ENCODE results near the gene DNAH17.
A peak's percentile ranks its signal among the peaks of the same experiment; 100 is the strongest.

DNAH17 gene

GRCh38 chr17:78427140-78427539 is 150.1 kb downstream of the DNAH17 start:
- DNase-seq, result no peak

DNA sequence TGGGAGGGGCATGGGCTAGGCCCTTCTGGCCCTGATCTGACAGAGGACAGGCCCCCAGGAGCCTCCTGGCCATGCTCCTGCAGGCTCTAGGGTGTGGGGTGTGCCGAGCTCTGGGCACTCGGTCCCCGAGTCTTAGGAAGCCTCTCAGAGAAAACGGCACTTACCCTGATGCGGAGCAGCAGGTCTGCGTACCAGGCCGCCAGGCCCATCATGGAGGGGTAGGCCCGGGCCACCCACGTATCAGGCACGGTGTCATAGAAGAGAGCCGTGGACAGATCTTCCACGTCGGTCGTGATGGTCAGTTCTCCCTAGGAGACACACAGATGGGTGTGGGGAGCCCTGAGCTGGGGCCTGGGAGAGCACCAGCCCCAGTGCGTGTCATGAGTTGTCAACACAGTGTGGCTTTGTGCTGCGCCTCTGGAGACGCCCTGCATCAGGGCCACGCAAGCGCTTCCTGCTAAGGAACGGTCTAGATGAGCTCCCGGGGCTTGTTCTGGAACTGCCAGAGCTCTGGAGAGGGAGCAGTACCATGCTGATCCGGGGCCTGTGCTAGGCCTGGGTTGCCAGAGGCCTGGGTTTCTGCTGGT is 150.8 kb downstream of the DNAH17 start:
- no peak for DNase-seq

DNA sequence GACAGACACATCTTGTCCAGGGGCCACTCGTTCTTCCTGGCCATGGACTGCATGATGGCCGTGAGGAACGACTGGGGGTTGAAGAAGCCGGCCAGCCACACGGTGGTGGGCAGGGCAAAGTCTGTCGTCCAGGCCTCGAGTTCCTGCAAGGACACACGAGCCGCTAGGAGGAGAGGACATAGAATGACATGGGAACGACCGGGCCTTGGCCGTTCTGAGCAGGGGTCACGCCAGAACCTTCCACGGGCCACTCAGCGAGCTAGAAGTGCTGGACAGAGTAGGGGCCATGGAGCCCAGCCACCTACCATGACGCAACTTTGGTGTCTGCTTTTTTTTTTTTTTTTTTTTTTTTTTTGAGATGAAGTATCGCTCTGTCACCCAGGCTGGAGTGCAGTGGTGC is 151.8 kb downstream of the DNAH17 start:
- DNase-seq, result no peak

DNA sequence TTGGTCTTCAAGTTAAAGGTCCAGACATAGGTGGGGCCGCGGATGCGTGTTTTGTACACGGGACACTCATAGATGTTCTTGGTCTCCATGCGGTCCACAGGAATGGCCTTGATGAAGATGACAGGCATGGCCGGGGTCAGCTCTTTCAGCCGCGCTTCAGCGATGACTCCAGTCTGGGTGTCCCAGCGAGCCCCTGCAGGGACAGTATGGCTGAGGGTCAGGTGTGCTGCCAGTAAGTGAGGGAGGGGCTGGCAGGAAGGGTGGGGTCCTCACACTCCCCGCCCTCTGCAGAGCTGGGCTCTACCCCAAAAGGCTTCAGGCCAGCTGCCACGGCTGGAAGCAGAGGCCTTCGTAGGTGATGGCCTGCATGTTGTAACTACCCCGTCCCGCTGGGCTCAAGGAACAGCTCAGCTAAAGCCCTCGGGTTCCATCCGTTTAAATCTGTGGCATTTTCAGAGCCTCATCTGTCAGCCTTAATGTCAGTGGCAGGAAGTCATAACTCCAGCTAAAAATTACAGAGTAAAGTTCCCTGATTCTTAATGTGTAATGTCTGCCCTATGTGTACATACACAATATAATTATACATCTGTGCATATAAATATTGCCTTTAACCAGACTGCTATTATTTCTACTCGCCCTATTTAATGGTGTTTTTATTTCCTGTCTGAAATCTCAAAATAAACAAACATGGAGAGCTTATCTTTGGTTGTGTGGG is 153.1 kb downstream of the DNAH17 start:
- no peak for DNase-seq

DNA sequence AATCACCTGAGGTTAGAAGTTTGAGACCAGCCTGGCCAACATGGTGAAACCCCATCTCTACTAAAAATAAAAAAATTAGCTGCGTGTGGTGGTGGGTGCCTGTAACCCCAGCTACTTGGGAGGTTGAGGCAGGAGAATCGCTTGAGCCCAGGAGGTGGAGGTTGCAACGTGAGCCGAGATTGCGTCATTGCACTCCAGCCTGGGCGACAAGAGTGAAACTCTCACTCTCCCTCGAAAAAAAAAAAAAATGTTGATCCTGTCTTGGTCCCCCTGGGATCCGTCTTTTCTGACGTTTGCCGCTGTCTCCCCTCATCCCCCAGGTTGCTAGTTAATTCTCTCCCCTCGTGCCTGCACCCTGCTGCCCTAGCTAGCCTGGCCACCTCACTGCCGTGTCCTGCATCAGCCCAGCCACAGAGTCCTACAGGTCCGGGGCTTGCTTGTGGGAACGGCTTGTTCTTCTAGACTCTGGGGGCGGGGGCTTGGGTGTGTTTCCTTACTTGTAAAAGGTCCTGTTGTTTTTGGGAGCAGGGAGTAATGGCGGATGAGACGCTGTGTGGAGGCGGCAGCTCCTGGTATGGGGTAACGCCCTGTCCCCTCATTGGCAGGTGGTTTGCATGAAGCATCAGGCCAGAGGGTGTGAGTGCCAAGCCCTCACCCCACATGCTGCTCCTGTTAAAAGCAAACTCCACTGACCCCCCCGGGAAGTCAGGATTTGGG is 154.2 kb downstream of the DNAH17 start:
- DNase-seq, result no peak

GRCh38 chr17:78422267-78422605 is 155.0 kb downstream of the DNAH17 start:
- no peak for DNase-seq

GRCh38 chr17:78421534-78422266 is 155.5 kb downstream of the DNAH17 start:
- peak; percentile 23 for DNase-seq

DNA sequence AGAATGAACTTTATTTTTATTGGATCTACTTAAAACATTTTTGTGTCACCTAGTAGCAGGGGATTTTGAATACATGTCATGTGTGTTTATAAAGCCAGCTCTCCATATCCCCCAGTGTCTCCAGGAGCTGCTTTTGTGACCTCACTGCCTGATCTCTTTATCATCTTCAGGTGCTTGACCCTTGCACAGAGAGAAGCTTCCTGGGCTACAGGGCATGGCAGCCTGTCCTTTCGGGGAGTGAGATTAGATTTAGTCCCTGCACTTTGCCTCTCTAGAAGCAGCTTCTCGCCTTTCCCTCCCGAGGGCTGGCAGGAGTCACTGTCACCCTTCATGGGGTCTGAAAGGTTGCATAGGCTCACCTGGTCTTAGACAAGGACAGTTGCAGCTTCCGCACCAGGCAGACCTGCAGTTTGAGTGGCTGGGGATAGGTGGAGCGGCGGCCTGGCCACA is 156.1 kb downstream of the DNAH17 start:
- no peak for DNase-seq

DNA sequence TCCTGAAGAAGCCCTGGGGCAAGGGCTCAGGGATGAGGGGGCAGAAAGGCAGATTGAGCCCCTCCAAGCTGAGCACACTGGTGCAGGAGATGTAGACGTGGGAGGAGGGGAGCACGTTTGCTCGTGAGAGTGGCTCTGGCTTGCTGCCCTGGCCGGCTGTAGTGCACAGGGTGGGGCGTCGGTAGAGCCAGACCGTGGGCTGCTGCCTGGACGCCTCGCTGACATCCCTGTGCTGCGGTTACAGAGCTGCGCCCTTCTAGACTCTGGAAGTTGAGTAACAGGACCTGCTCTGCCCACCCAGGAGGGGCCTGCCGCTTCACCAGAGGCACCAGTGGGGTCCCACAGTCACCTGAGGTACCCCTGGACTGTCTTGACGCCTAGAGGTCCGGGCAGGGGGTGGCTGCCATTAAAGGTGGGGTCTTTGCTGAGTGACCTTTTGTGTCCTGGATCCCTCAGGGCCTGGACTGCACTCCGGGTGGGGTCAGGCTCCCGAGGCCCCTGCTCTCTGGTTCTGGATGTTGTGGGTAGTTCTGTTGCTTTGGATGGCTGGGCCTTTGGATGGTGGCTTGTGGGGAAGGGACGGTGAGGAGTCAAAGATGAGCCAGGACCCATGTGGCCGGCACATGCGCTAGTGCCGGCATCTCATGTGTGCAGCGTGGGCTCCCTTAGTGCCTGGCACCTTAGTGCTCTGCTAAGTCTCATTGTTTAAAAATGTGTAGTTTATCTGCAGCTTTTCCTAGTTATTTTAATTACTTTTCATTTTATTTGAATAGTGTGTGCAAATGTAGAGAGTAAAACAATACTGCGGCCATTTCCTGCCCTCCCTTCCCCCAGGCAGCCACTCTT is 157.0 kb downstream of the DNAH17 start:
- no peak for DNase-seq

DNA sequence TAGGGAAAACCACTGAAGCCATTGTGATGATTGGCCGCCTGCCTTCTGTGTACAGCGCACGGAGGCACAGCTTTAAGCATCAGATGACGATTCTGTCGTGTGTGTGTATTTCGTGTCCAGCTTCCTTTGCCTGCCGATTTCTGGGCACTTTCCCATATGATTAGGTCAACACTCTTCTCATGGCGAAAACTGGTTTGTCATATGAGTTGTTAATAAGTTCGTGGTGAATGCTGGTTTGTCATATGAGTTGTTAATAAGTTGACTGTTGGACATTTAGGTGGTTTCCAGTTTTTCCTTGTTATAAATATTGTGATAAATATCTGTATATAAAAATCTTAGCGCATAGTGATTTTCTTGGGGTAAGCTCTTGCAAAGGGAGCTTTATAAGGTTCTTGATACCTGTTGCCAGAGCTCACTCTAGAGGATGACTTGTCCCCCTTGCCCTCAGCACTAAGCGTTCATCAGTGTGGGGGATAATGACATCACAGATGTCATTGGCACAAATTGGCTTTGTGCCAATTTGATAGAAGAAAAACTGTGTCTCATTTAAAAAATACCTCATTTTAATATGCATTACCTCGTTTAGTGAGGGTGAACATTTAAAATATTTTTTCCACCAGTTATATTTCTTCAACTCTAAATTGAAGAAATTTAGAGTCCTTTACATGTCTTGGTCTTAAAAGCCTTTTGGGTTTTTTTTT is 158.7 kb downstream of the DNAH17 start:
- peak; percentile 41 for DNase-seq

GRCh38 chr17:78417531-78417909 is 159.7 kb downstream of the DNAH17 start:
- DNase-seq, result no peak

DNA sequence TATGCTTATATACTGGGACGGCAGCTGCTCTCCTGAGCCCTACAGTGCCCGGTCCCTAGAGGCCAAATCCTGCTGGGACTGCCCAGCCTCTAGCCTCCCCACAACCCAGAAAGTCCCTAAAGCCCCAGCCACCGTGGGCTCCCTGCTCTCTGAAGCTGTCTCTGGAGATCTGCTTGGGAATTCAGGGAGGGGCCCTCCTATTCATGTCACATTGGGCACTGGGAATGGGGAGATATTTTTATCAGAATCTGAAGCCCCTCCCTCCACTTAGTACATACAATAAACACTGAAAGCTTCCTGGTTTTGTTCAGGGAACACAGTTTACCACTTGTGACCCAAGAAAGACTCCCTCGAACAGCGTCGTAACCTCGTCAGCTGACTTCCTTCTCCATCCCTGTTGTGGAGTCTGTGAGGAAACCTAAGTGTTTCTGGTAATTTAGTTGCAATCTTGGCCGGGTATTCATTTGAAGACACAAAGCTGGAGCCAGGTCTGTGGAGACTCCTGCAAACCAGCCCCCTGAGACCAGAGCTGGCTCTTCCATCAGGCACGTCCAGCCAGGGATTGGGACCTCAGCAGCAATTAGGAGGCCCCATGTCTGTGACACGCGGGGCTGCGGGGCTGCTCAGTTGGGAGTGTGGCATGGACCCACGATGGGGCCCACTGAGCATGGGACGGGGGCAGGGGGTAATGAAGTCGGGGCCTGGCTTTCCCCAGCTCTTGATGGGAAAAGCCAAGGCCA is 160.2 kb downstream of the DNAH17 start:
- no peak for DNase-seq

- no peak for DNase-seq
Observed at GRCh38 chr17:78415821-78416711, 161.1 kb downstream of the DNAH17 start.

- DNase-seq, result no peak
Observed at GRCh38 chr17:78414178-78415162, 162.7 kb downstream of the DNAH17 start.

GRCh38 chr17:78412403-78412802 is 164.8 kb downstream of the DNAH17 start:
- DNase-seq, result no peak

DNA sequence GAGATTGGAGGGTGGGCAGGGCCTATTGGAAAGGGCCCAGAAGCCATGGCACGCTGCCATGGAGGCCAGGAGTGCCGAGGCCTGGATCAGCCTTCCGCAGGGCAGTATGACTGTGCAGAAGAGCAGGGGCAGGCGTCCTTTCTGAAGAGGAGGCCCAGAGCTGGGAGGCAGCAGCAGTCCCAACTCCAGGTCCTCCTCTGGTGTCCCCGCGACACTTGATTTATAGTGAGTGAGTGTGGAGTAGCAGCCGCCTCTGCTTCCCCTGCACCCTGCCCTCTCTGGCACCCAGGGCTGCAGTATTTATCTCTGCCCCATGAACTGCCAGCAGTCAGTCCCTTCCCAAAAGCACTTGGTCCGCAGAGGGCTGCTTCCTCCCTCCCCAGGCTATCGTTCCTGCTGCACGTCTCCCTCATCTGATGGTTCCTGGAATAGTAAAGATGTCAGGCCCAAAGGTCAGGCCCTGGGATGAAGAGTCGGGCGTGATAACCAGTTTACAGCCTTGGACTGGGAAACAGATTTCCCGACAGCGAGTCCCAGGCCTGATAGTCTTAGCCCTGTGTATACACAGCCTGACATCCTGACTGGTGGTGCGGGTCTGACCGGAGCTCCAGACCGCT is 165.8 kb downstream of the DNAH17 start:
- no peak for DNase-seq

GRCh38 chr17:78409191-78409928 is 167.8 kb downstream of the DNAH17 start:
- DNase-seq, result peak; percentile 78
